H1 (cell line): ENCODE data around the gene C5AR1.

ENCODE experiments used
- CEBPB ChIP-seq: IDR thresholded peaks from 2 replicates; pipeline ENCODE4 v1.6.1; 2012; ENCODE audit warnings: low read depth, low read length
- CTCF ChIP-seq, 3 experiments: IDR thresholded peaks; 1 replicate in 2 of 3; 2 replicates in 1 of 3; pipeline versions ENCODE4 v1.5.1 to v1.6.1; 2011; ENCODE audit warnings: low read length in 3 of 3, mild to moderate bottlenecking in 3 of 3, inconsistent platforms in 2 of 3, low read depth in 1 of 3, moderate library complexity in 1 of 3; ENCODE audit not compliant: insufficient read depth in 1 of 3; ENCODE audit errors: control extremely low read depth in 1 of 3
- EP300 ChIP-seq, 2 experiments: IDR thresholded peaks; 1 replicate in 1 of 2; 2 replicates in 1 of 2; pipeline ENCODE4 v1.6.1; 2011 to 2012; ENCODE audit warnings: low read depth in 2 of 2, low read length in 2 of 2, mild to moderate bottlenecking in 2 of 2, borderline replicate concordance in 1 of 2, inconsistent platforms in 1 of 2, moderate library complexity in 1 of 2
- EZH2 ChIP-seq: fragments of 200-600 bp; sonication (generic); IDR thresholded peaks from 2 replicates; pipeline ENCODE4 v1.7.1; 2012; ENCODE audit warnings: low read depth, mild to moderate bottlenecking, moderate library complexity, low read length, inconsistent platforms; ENCODE audit not compliant: severe bottlenecking
- JUN ChIP-seq: IDR thresholded peaks from 2 replicates; pipeline ENCODE4 v1.6.1; 2011; ENCODE audit warnings: low read depth, mild to moderate bottlenecking, improper control_type of control experiment, low read length
- POLR2AphosphoS5 ChIP-seq: IDR thresholded peaks from 2 replicates; pipeline ENCODE4 v1.6.1; 2011; ENCODE audit warnings: low read depth, low read length
- RXRA ChIP-seq: IDR thresholded peaks from 2 replicates; pipeline ENCODE4 v1.6.1; 2011; ENCODE audit warnings: low read depth, mild to moderate bottlenecking, low read length, moderate library complexity; ENCODE audit not compliant: insufficient read depth
- ZNF274 ChIP-seq: IDR thresholded peaks from 2 replicates; pipeline ENCODE4 v1.7.0; 2012; ENCODE audit warnings: low read length, borderline replicate concordance; ENCODE audit errors: extremely low read depth
- TF ChIP-seq, protein P1 (sequence below): IDR thresholded peaks from 2 replicates; pipeline ENCODE4 v1.6.1; 2011; ENCODE audit warnings: low read depth, mild to moderate bottlenecking, low read length; ENCODE audit not compliant: insufficient read depth

GRCh38 chr19:47309038-47309437 is 623 bp upstream of the C5AR1 start:
- no peak for TF ChIP-seq CTCF (IDR thresholded peaks at IDR 0.05; ENCODE audit: control extremely low read depth in 1 of 3, insufficient read depth in 1 of 3, low read depth in 1 of 3, low read length in 3 of 3)
- TF ChIP-seq JUN = no peak
- no peak for TF ChIP-seq RXRA
- TF ChIP-seq POLR2AphosphoS5 = no peak
- no peak for TF ChIP-seq EZH2
- no peak for TF ChIP-seq CEBPB
- TF ChIP-seq, protein P1, sequence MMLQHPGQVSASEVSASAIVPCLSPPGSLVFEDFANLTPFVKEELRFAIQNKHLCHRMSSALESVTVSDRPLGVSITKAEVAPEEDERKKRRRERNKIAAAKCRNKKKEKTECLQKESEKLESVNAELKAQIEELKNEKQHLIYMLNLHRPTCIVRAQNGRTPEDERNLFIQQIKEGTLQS = no peak
- no peak for TF ChIP-seq EP300 (IDR thresholded peaks at IDR 0.05; ENCODE audit: borderline replicate concordance in 1 of 2, low read depth in 2 of 2, low read length in 2 of 2)
- TF ChIP-seq ZNF274 = no peak
